MCF 10A (cell line): Measurements from ENCODE around the gene SLC35A1. TPM values are rescaled to one million over a fixed set of nuclear protein-coding genes. Genes with fewer than 3 reads are reported as not detected.
A peak's percentile ranks its signal among the peaks of the same experiment; 100 is the strongest.

Experiments used
- BruUV-seq: library from RNA; stranded (reverse); fragments of 400-500 nt; replicated peaks from 2 replicates; lab custom pipeline; 2021; lab: Mats Ljungman, UMichigan
- CTCF ChIA-PET: fragments of 300-600 bp; sonication (Branson Sonifier 250); formaldehyde crosslinking; extraction: SDS; loops from one replicate; lab custom pipeline; 2021; ENCODE audit warnings: antibody characterized with exemption, inconsistent platforms; lab: Yijun Ruan, JAX
- POLR2A ChIA-PET: fragments of 300-600, 350-650 bp; sonication (Branson Sonifier 250); formaldehyde crosslinking; extraction: SDS; loops from one replicate; lab custom pipeline; 2020; ENCODE audit warnings: antibody characterized with exemption, inconsistent platforms; lab: Yijun Ruan, JAX
- DNase-seq: peaks from one replicate; pipeline ENCODE4 v3.0.0-alpha.2; 2018; ENCODE audit not compliant: unreplicated experiment
- H3K27ac Mint-ChIP-seq: one replicate; pipeline ENCODE4 v1.8.0; 2022; ENCODE audit warnings: mild to moderate bottlenecking, low read depth, mixed read lengths; ENCODE audit not compliant: unreplicated experiment
- H3K27me3 Mint-ChIP-seq: one replicate; pipeline ENCODE4 v1.8.0; 2022; ENCODE audit warnings: mixed read lengths; ENCODE audit not compliant: insufficient read depth, unreplicated experiment
- H3K36me3 Mint-ChIP-seq: one replicate; pipeline ENCODE4 v1.8.0; 2022; ENCODE audit warnings: mild to moderate bottlenecking, moderate library complexity, mixed read lengths; ENCODE audit not compliant: insufficient read depth, unreplicated experiment
- H3K4me1 Mint-ChIP-seq: one replicate; pipeline ENCODE4 v1.8.0; 2022; ENCODE audit warnings: mixed read lengths; ENCODE audit not compliant: insufficient read depth, unreplicated experiment
- H3K4me3 Mint-ChIP-seq: one replicate; pipeline ENCODE4 v1.8.0; 2022; ENCODE audit warnings: mild to moderate bottlenecking, moderate library complexity, mixed read lengths; ENCODE audit not compliant: unreplicated experiment
- H3K9me3 Mint-ChIP-seq: one replicate; pipeline ENCODE4 v1.8.0; 2022; ENCODE audit warnings: mixed read lengths; ENCODE audit not compliant: unreplicated experiment
- CTCF ChIP-seq: fragments of 200-600 bp; IDR thresholded peaks from one replicate; pipeline ENCODE4 v1.8.0; 2022; ENCODE audit warnings: antibody characterized with exemption, mild to moderate bottlenecking; ENCODE audit not compliant: unreplicated experiment
- intact Hi-C: fragments of 100-400 bp; cut with micrococcal nuclease; formaldehyde crosslinking; loops from 2 replicates; pipeline ENCODE4 v1.14.1; 2022
- total RNA-seq: library from RNA; stranded (reverse); gene quantifications from 2 replicates; pipeline ENCODE4 v1.2.3, GENCODE V29; 2022

The SLC35A1 gene
- total RNA-seq, 1 experiment from 2014 or later = 10.3 TPM

- no peak for DNase-seq
- Mint-ChIP-seq H3K4me1 (no peaks in the 10 kb centered on the region), H3K4me3 (no peak overlapping the region), H3K27me3 (peaks cover 62% of the 10 kb centered on the region), H3K9me3 (no peaks in the 10 kb centered on the region), H3K27ac (no peak overlapping the region), H3K36me3 (no peaks in the 10 kb centered on the region)
- ChIA-PET CTCF (no interaction called here), POLR2A (no interaction called here)
- no TSS peak for BruUV-seq
- TF ChIP-seq CTCF = no peak
- intact Hi-C loops = no loop called here
Measured at GRCh38 chr6:87465051-87465450, 7.7 kb upstream of the SLC35A1 start.

- no peak for TF ChIP-seq CTCF
- ChIA-PET CTCF (interaction anchor here (0.6 kb wide), 1 partner anchor 335 kb away, joined by 3 read pairs; no protein-coding TSS in a partner anchor), POLR2A (interaction anchor here (1.0 to 3.6 kb wide), 9 partner anchors 12 to 318 kb away, joined by 3 to 28 read pairs (median 5); partner anchors contain the start of genes AKIRIN2, CFAP206, ORC3 and RARS2)
- H3K4me3 Mint-ChIP-seq = peak overlapping the region; percentile 93
- H3K27me3 Mint-ChIP-seq = peaks cover under 1% of the 10 kb centered on the region
- peak overlapping the region; percentile 98 for H3K27ac Mint-ChIP-seq
- H3K4me1 Mint-ChIP-seq = peaks cover 8% of the 10 kb centered on the region
- peaks cover 10% of the 10 kb centered on the region for H3K36me3 Mint-ChIP-seq
- intact Hi-C loops = loop anchor here (2.0 to 10.0 kb wide), 4 partner anchors 65 to 339 kb away; partner anchors contain the start of gene SMIM8
- H3K9me3 Mint-ChIP-seq = no peaks in the 10 kb centered on the region
- DNase-seq = peak; percentile 65
- no TSS peak for BruUV-seq
Measured at GRCh38 chr6:87473419-87473903, 687 bp downstream of the SLC35A1 start.

- Mint-ChIP-seq H3K36me3 (peaks cover 14% of the 10 kb centered on the region), H3K9me3 (peaks cover 9% of the 10 kb centered on the region), H3K4me3 (no peak overlapping the region), H3K4me1 (peaks cover 11% of the 10 kb centered on the region), H3K27me3 (no peaks in the 10 kb centered on the region), H3K27ac (no peak overlapping the region)
- no peak for TF ChIP-seq CTCF
- BruUV-seq = no TSS peak
- DNase-seq = no peak
- intact Hi-C loops = no loop called here
- ChIA-PET CTCF (interaction anchor here (0.7 kb wide), 1 partner anchor 34 kb away, joined by 3 read pairs; no protein-coding TSS in a partner anchor), POLR2A (interaction anchor here (0.6 kb wide), 1 partner anchor 12 kb away, joined by 3 read pairs; no protein-coding TSS in a partner anchor)
Measured at GRCh38 chr6:87481931-87482330, 9.2 kb downstream of the SLC35A1 start.

- no peaks in the 10 kb centered on the region for H3K27me3 Mint-ChIP-seq
- no peak for DNase-seq
- TF ChIP-seq CTCF = no peak
- H3K27ac Mint-ChIP-seq = no peak overlapping the region
- H3K9me3 Mint-ChIP-seq = peaks cover 9% of the 10 kb centered on the region
- ChIA-PET CTCF (no interaction called here), POLR2A (interaction anchor here (0.6 kb wide), 1 partner anchor 12 kb away, joined by 3 read pairs; no protein-coding TSS in a partner anchor)
- intact Hi-C loops = no loop called here
- BruUV-seq = no TSS peak
- no peak overlapping the region for H3K4me3 Mint-ChIP-seq
- H3K36me3 Mint-ChIP-seq = peaks cover 14% of the 10 kb centered on the region
- H3K4me1 Mint-ChIP-seq = peaks cover 11% of the 10 kb centered on the region
Measured at GRCh38 chr6:87482366-87482765, 9.6 kb downstream of the SLC35A1 start.
